ENCODE results near the gene IP6K3.
A peak's percentile ranks its signal among the peaks of the same experiment; 100 is the strongest.

The IP6K3 gene

GRCh38 chr6:33772082-33772830 lies 25.6 kb upstream of the IP6K3 start:
- peak overlapping the region; percentile 67 to 91 for H3K27ac ChIP-seq
- H3K4me3 ChIP-seq = peak overlapping the region; percentile 61
- TF ChIP-seq CTCF (IDR thresholded peaks at IDR 0.05) = no peak
- DNase-seq (ENCODE audit: low spot score) = no peak

GRCh38 chr6:33771146-33772081 lies 24.7 kb upstream of the IP6K3 start:
- peak; percentile 83 for DNase-seq (ENCODE audit: low spot score)
- Histone ChIP-seq H3K27ac (peak overlapping the region; percentile 67 to 91), H3K4me3 (peak overlapping the region; percentile 61)
- TF ChIP-seq CTCF (IDR thresholded peaks at IDR 0.05) = peak; percentile 94

- H3K27ac ChIP-seq = peak overlapping the region; percentile 67 to 91
- no peak for DNase-seq (ENCODE audit: low spot score)
- no peak for TF ChIP-seq CTCF (IDR thresholded peaks at IDR 0.05)
- no peak overlapping the region for H3K4me3 ChIP-seq
Measured at GRCh38 chr6:33770833-33771145, 24.1 kb upstream of the IP6K3 start.

GRCh38 chr6:33770124-33770832 lies 23.6 kb upstream of the IP6K3 start:
- DNase-seq (ENCODE audit: low spot score) = no peak
- Histone ChIP-seq H3K27ac (peak overlapping the region; percentile 67 to 91), H3K4me3 (no peak overlapping the region)
- no peak for TF ChIP-seq CTCF (IDR thresholded peaks at IDR 0.05)

- no peak overlapping the region for H3K27ac ChIP-seq
- TF ChIP-seq CTCF (IDR thresholded peaks at IDR 0.05) = no peak
- no peak for DNase-seq (ENCODE audit: low spot score)
- no peak overlapping the region for H3K4me3 ChIP-seq
Measured at GRCh38 chr6:33769248-33769821, 22.6 kb upstream of the IP6K3 start.

- Histone ChIP-seq H3K27ac (no peak overlapping the region), H3K4me3 (no peak overlapping the region)
- peak; percentile 52 for TF ChIP-seq CTCF (IDR thresholded peaks at IDR 0.05)
- peak; percentile 84 for DNase-seq (ENCODE audit: low spot score)
Measured at GRCh38 chr6:33768644-33769120, 22.0 kb upstream of the IP6K3 start.

Measured in coronary artery (tissue), 2 donors.